Kidney epithelial cell (primary cell): ENCODE data around the gene MSL3B. TPM values are rescaled to one million over a fixed set of nuclear protein-coding genes. Genes with fewer than 3 reads are reported as not detected.

Source experiments
- DNase-seq: peaks from one replicate; pipeline ENCODE4 v3.0.0-alpha.2; 2010; ENCODE audit warnings: low read depth
- H3K27me3 ChIP-seq: 2 replicates; pipeline ENCODE4 v1.6.0; 2011; ENCODE audit warnings: low read length; ENCODE audit not compliant: control insufficient read depth, insufficient read depth
- H3K36me3 ChIP-seq: 2 replicates; pipeline ENCODE4 v1.5.1; 2011; ENCODE audit warnings: low read length; ENCODE audit not compliant: control insufficient read depth, insufficient read depth
- H3K4me3 ChIP-seq: 2 replicates; pipeline ENCODE4 v1.5.1; 2011; ENCODE audit warnings: low read depth, mild to moderate bottlenecking, control low read depth, low read length
- CTCF ChIP-seq: IDR thresholded peaks from 2 replicates; pipeline ENCODE4 v1.5.1; 2011; ENCODE audit warnings: mild to moderate bottlenecking, moderate library complexity, low read length, control low read depth, inconsistent platforms; ENCODE audit not compliant: insufficient read depth, poor library complexity, severe bottlenecking
- total RNA-seq: library from RNA; depleted of rRNA; stranded (reverse); fragments of >200 nt; gene quantifications from 2 replicates; pipeline ENCODE4 v1.2.3, GENCODE V29; 2015

Gene MSL3B

GRCh38 chr2:233816771-233817170, 51.4 kb downstream of the MSL3B start:
- Histone ChIP-seq H3K27me3 (no peaks in the 10 kb centered on the region), H3K4me3 (no peak overlapping the region), H3K36me3 (no peaks in the 10 kb centered on the region)
- TF ChIP-seq CTCF = no peak
- DNase-seq = no peak

GRCh38 chr2:233816334-233816733, 51.9 kb downstream of the MSL3B start:
- Histone ChIP-seq H3K4me3 (no peak overlapping the region), H3K27me3 (no peaks in the 10 kb centered on the region), H3K36me3 (no peaks in the 10 kb centered on the region)
- no peak for DNase-seq
- no peak for TF ChIP-seq CTCF

GRCh38 chr2:233815861-233816260, 52.3 kb downstream of the MSL3B start:
- no peak for DNase-seq
- H3K4me3 ChIP-seq = no peak overlapping the region
- H3K27me3 ChIP-seq = no peaks in the 10 kb centered on the region
- TF ChIP-seq CTCF = no peak
- H3K36me3 ChIP-seq = no peaks in the 10 kb centered on the region

Other genes with a start within 250 kb of the MSL3B start
- not detected in 2 replicates for gene UGT1A10, start 231.9 kb downstream of the MSL3B start, total RNA-seq
- gene UGT1A9, start 196.5 kb downstream of the MSL3B start, total RNA-seq = not detected in 2 replicates
- gene UGT1A7, start 186.5 kb downstream of the MSL3B start, total RNA-seq = not detected in 2 replicates
- 0.13 and 0.27 TPM in 2 replicates for gene UGT1A6, start 175.5 kb downstream of the MSL3B start, total RNA-seq
- gene UGT1A5, start 155.5 kb downstream of the MSL3B start, total RNA-seq = not detected in 2 replicates
- gene UGT1A4, start 149.7 kb downstream of the MSL3B start, total RNA-seq = not detected in 2 replicates
- gene UGT1A3, start 139.3 kb downstream of the MSL3B start, total RNA-seq = not detected in 2 replicates
- gene UGT1A1, start 108.1 kb downstream of the MSL3B start, total RNA-seq = not detected in 2 replicates
- not detected in 2 replicates for gene MROH2A, start 90.1 kb downstream of the MSL3B start, total RNA-seq
- gene HJURP, start 13.9 kb downstream of the MSL3B start, total RNA-seq = 6.5 and 13.4 TPM in 2 replicates
- gene TRPM8, start 49.0 kb upstream of the MSL3B start, total RNA-seq = 0.07 and 0.96 TPM in 2 replicates
- not detected in 2 replicates for gene SPP2, start 182.3 kb upstream of the MSL3B start, total RNA-seq